Stimulated activated CD8-positive, alpha-beta memory T cell treated with anti-CD3 and anti-CD28 coated beads, Interleukin-2, amount 100 ng/mL, for 1 hour (primary cell): ENCODE results near the gene TRMU.

ENCODE experiments used
- DNase-seq, 2 donors: peaks; one replicate each; pipeline ENCODE4 v3.0.0-alpha.2; 2020; ENCODE audit warnings: low read depth in 2 of 2

The TRMU gene

GRCh38 chr22:46355996-46356471 lies 20.5 kb downstream of the TRMU start:
- no peak for DNase-seq

- no peak for DNase-seq
These were observed 21.3 kb downstream of the TRMU start for GRCh38 chr22:46356496-46357480.

DNA sequence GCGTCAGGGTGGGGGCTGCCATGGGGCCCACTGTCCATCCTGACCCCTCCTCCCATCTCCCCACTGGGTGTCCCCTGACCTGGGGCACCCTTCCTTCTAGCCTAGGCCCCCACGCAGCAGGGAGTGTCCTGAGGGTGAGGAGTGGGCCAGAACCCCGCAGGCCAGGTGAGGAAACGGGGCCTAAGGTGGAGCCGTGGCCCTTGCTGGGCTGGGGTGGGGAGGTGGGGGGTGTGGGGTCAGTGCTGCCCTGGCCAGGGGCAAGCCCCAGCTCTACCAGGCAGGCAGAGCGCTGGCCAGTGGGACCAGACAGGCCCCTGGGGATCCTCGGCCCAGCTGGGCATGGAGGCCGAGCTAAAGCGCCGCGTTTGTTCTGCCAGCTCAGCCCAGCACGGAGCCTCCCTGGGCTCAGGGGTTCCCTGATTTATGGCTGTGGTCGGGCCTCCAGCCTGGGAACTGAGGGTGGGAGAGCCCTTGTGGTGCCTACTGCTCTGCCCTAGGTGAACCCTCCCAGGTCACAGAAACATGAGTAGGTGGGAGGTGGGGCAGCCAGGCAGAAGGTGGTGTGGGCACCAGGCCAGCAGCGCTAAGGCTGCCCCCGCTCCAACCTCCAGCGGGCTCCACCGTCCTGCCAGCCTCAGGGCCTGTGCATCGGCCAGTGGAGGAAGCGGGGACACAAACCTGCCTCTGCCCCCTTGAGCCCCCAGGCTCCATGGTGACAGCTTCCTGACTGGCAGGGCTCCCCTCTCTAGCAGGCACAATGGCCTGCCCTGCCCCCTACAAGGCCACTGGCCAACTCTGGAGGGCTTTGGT lies 22.4 kb downstream of the TRMU start:
- no peak for DNase-seq

- DNase-seq = no peak
These were observed 23.3 kb downstream of the TRMU start for GRCh38 chr22:46358766-46359165.

- no peak for DNase-seq
These were observed 23.8 kb downstream of the TRMU start for GRCh38 chr22:46359362-46359761.

- DNase-seq = no peak
These were observed 24.6 kb downstream of the TRMU start for GRCh38 chr22:46360097-46360496.

GRCh38 chr22:46360891-46361290 lies 25.4 kb downstream of the TRMU start:
- no peak for DNase-seq

DNA sequence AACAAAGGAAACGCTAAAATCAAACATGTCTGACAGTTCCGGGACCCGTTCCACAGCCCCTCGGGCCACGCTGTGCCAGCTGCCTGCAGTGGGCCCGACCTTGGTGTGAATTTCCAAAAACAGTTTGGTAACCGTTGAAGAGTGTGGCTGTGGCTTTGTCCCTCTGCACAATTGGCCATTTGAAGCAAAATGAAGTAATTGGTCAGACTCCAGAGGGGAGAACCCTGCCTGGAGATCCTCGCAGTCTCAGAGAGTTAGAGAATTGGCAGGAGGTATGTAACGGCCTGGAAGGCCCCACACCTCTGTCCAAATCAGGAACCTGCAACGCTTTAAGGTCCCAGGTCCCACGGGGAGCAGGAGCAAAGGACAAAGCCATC lies 26.3 kb downstream of the TRMU start:
- no peak for DNase-seq

GRCh38 chr22:46362203-46362933 lies 26.9 kb downstream of the TRMU start:
- DNase-seq = no peak

DNA sequence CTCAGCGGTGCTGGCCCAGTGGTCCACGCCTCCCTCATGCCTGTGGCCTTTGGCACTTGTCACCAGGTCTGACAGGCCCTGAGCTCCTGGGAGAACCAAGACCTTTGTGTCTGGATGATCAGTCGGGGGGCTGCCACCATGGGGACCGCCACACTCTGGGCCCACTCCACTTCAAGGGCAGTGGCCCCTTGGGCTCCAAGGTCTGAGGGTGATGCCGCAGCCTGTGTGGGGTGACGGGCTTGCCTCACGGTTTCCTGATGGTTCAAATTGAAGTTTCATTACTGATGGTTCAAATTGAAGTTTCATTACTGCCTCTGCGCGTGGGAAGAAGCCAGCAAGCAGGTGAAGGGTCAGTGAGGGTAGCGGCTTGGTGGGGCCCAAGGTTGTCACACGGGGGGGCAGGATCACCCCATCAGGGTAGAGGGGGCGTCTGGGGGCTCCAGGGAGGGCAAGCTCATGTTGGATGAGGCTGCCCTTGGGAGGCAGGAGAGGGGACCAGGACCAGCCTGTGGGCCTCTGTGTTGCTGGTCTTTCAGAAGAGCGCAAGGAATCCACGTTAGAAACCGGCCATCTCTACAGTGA lies 27.5 kb downstream of the TRMU start:
- DNase-seq = no peak

DNA sequence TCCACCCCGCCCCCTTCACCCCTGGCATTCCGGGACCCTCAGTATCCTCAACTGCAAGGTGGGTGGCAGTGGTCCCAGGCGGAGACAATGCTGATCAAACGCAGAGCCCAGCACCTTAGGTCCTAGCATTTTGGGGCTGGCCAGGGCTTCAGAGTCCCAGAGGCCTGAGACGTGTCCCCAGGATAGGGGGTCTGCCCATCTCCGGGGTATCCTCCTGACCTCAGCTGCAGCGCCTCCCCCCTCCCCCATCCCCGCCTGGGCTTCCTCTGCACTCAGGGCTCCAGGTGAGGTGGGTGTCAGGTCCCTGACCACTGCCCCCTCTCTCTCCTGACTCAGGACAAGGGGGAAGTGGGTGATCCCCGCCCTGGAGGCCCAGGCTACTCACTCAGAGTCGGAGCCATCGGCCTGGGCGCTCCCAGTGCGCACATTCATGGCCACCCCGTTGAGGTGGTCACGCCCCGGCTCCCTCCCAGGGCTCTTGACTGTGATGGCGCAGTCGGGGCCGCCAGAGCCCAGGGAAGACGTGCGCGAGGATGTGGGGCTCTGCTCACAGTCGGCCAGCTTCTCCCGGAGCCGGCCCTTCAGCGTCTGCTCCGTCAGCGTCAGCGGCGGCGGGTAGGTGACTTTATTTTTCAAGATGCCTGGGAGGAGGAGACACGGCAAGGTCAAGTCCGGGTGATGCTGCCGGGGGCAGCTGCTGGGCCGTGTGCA lies 28.3 kb downstream of the TRMU start:
- no peak for DNase-seq

GRCh38 chr22:46364341-46365165 lies 29.0 kb downstream of the TRMU start:
- DNase-seq = no peak

- DNase-seq = no peak
These were observed 29.7 kb downstream of the TRMU start for GRCh38 chr22:46365166-46365624.

DNA sequence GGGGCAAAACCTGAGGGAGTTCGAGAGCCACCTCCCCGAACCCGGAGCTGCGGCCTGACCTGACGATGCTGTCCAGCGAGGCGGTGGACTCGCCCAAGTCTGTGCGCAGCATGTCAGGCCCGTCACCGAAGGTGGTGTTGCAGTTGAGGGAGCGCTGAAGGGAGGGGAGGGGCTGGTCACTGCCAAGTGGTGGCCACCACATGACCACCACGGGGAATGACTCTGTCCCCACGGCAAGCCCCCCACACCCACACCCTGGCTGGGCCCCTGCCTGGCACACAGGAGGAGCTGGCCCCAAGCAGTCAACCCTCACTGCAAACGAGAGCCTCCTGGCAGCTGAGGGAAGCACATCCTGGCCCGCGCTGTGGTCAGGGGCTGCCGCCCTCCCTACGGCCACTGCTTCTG lies 30.8 kb downstream of the TRMU start:
- DNase-seq = no peak

GRCh38 chr22:46366801-46367706 lies 31.5 kb downstream of the TRMU start:
- DNase-seq = no peak

- peak; percentile 33 to 40 for DNase-seq
These were observed 32.2 kb downstream of the TRMU start for GRCh38 chr22:46367707-46368191.

DNA sequence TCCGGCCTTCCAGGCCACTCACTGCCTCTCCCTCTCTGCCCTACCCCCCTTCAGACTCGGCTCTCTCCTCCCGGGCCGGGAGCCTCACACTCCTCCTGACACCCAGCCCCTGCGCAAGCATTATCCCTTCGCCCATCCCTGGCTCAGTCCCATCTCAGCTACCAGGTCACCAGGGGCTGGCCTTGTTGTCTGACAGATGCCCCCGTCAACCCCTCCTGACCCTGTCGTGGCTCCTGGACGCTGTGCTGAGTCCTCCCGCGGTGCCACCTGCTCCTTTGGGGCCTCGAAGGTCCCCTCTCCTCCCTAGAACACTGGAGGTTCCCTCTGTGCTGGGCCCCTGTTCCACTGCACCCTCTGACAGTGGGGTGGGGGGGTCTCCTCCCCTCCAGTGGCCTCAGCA lies 32.9 kb downstream of the TRMU start:
- no peak for DNase-seq

GRCh38 chr22:46368871-46369715 lies 33.6 kb downstream of the TRMU start:
- DNase-seq = no peak
